ENCODE results near the gene GNAL.

- no peak for TF ChIP-seq CTCF (IDR thresholded peaks at IDR 0.05)
- no peak for TF ChIP-seq POLR2AphosphoS5 (IDR thresholded peaks at IDR 0.05)
Measured at GRCh38 chr18:11657554-11657953, 31.5 kb upstream of the GNAL start.

Measured in sigmoid colon (tissue), 4 donors.